Measurements from ENCODE around the gene KLHL7.

DNA sequence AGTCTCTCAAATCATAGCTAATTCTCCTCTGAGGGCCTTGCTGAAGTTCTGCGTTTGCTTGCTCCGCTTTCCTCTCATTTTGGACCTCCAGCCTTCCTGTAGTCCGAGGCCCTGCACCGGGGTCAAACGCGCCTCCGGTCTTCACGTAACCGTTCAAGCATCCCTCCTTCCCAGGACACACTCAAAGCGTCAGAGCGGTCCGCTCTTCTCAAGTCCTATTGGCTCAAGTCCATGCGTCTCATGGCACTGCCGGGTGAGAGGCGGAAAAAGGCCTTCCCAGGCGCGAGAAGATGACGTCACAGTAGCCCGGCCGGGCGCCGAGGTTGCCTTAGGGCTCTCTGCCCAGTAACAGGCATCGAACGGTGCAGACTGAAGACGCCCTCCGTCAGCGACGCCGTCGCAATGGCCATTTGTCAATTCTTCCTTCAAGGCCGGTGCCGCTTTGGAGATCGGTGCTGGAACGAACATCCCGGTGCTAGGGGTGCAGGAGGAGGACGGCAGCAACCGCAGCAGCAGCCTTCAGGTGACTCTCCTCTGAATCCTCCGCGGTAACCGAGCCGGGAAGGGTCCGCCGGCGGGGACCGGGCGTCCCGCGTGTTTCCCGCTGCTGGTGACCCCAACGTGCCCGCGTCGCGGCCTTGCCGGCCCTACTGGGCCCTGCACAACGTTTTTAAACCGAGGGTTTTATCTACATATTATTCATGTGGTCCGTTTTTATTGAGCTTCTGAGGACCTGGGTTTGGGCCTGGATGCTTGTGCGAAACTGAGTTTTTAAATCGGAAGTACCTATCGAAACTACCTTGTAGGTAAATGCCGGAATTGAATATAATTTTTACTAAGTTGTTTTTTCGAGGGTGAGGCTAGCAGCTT is 76.3 kb downstream of the KLHL7 start, which contains the start of gene NUP42:
- TF ChIP-seq POLR2AphosphoS5 (IDR thresholded peaks at IDR 0.05) (peak; percentile 95), CTCF (IDR thresholded peaks at IDR 0.05; ENCODE audit: poor library complexity, severe bottlenecking) (no peak), EP300 (conservative IDR thresholded peaks at IDR 0.05; ENCODE audit: poor library complexity, severe bottlenecking) (peak; percentile 74), EZH2 (IDR thresholded peaks at IDR 0.05; ENCODE audit: borderline replicate concordance, insufficient read depth, low read length, poor library complexity, severe bottlenecking) (no peak)

All from neural cell (in vitro differentiated cells).